Prostate gland (tissue), 2 donors: ENCODE results near the gene ESR2.

Experiments used
- CTCF ChIP-seq, 4 experiments: fragments of 200-600 bp in 2 of 4; fragments of 450-650 bp in 2 of 4; sonication (generic) in 2 of 4; IDR thresholded peaks; 1 replicate in 3 of 4; 2 replicates in 1 of 4; pipeline ENCODE4 v1.5.1; 2016 to 2019; ENCODE audit warnings: antibody characterized with exemption in 4 of 4, mild to moderate bottlenecking in 2 of 4, moderate library complexity in 2 of 4
- POLR2A ChIP-seq: fragments of 450-650 bp; IDR thresholded peaks from one replicate; pipeline ENCODE4 v1.6.1; 2016; ENCODE audit warnings: antibody characterized with exemption, mild to moderate bottlenecking
- POLR2AphosphoS5 ChIP-seq: sonication (generic); formaldehyde crosslinking; IDR thresholded peaks from one replicate; pipeline ENCODE4 v1.6.1; 2017; ENCODE audit warnings: antibody characterized with exemption

DNA sequence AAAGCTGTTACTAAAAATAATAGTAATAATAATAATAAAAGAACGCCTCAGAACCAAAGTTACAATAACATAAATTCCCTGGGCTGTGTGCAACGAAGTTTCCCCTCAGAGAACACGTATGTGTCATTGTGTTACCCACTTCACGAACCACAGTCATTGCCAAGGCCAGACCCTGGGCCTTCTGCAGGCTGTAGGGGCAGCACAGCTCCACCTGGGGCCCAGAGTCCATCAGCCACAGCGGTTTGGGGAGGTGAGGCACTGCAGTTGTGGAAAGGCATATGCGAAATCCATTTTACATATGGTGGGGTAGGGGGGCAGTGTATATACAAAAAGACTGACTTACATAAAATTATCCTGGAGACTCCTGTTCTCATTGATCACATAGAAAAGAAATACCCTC lies 56.1 kb downstream of the ESR2 start:
- TF ChIP-seq CTCF (IDR thresholded peaks at IDR 0.05) (no peak), POLR2AphosphoS5 (no peak), POLR2A (no peak)
